Prostate gland (tissue), 2 donors: ENCODE results near the gene NRXN3.

Source experiments
- CTCF ChIP-seq, 4 experiments: fragments of 200-600 bp in 2 of 4; fragments of 450-650 bp in 2 of 4; sonication (generic) in 2 of 4; IDR thresholded peaks; 1 replicate in 3 of 4; 2 replicates in 1 of 4; pipeline ENCODE4 v1.5.1; 2016 to 2019; ENCODE audit warnings: antibody characterized with exemption in 4 of 4, mild to moderate bottlenecking in 2 of 4, moderate library complexity in 2 of 4
- POLR2A ChIP-seq: fragments of 450-650 bp; IDR thresholded peaks from one replicate; pipeline ENCODE4 v1.6.1; 2016; ENCODE audit warnings: antibody characterized with exemption, mild to moderate bottlenecking
- POLR2AphosphoS5 ChIP-seq: sonication (generic); formaldehyde crosslinking; IDR thresholded peaks from one replicate; pipeline ENCODE4 v1.6.1; 2017; ENCODE audit warnings: antibody characterized with exemption

GRCh38 chr14:79111987-79112501, 941.9 kb downstream of the NRXN3 start:
- TF ChIP-seq CTCF (IDR thresholded peaks at IDR 0.05) (no peak), POLR2A (no peak), POLR2AphosphoS5 (no peak)
